H1 (cell line): ENCODE measurements around the gene LRRK1. TPM values are rescaled to one million over a fixed set of nuclear protein-coding genes. Genes with fewer than 3 reads are reported as not detected.

Source experiments
- ATF2 ChIP-seq: IDR thresholded peaks from 2 replicates; pipeline ENCODE4 v1.6.1; 2012; ENCODE audit warnings: low read length, inconsistent platforms
- CHD2 ChIP-seq: IDR thresholded peaks from 2 replicates; pipeline ENCODE4 v1.6.1; 2012; ENCODE audit warnings: low read length, improper control_type of control experiment
- EGR1 ChIP-seq: IDR thresholded peaks from 2 replicates; pipeline ENCODE4 v1.6.1; 2011; ENCODE audit warnings: low read depth, low read length, borderline replicate concordance
- EZH2 ChIP-seq: fragments of 200-600 bp; sonication (generic); IDR thresholded peaks from 2 replicates; pipeline ENCODE4 v1.7.1; 2012; ENCODE audit warnings: low read depth, mild to moderate bottlenecking, moderate library complexity, low read length, inconsistent platforms; ENCODE audit not compliant: severe bottlenecking
- GTF2F1 ChIP-seq: IDR thresholded peaks from 2 replicates; pipeline ENCODE4 v1.6.1; 2012; ENCODE audit warnings: low read depth, low read length, improper control_type of control experiment, borderline replicate concordance
- RXRA ChIP-seq: IDR thresholded peaks from 2 replicates; pipeline ENCODE4 v1.6.1; 2011; ENCODE audit warnings: low read depth, mild to moderate bottlenecking, low read length, moderate library complexity; ENCODE audit not compliant: insufficient read depth
- SP4 ChIP-seq: IDR thresholded peaks from 2 replicates; pipeline ENCODE4 v1.6.1; 2012; ENCODE audit warnings: low read length, inconsistent platforms
- polyA plus RNA-seq, 7 experiments: library from polyadenylated mRNA; depleted of rRNA in 3 of 7; stranded (reverse) in 5 of 7; unstranded in 2 of 7; fragments of >200 nt in 5 of 7; fragments of 200-250 nt in 2 of 7; gene quantifications; 1 replicate in 5 of 7; 2 replicates in 1 of 7; 4 replicates in 1 of 7; pipeline versions ENCODE4 v1.2.1 to v1.2.3, GENCODE V29; 2011 to 2013; ENCODE audit warnings: missing spikeins in 2 of 7, mixed read lengths in 2 of 7
- total RNA-seq: library from RNA; stranded (reverse); fragmentation: NEBNext Ultra II Directional; extraction: Animal tissue kit (Norgen Biotek cat#: 25700); gene quantifications from 2 replicates; pipeline ENCODE4 v1.2.1, GENCODE V29; 2021

LRRK1 gene
- total and polyA plus RNA-seq, 2 of the 8 experiments (the other 6 are each of a cell fraction or from before 2014, with no cell fraction given), result 1.2 to 3.6 TPM

- TF ChIP-seq SP4 (no peak), EZH2 (no peak), CHD2 (no peak), GTF2F1 (no peak), ATF2 (no peak), EGR1 (no peak), RXRA (no peak)
Observed at GRCh38 chr15:101010781-101011180, 91.6 kb downstream of the LRRK1 start (continued).
